GM18502 (cell line): ENCODE data around the gene CD109.
"Not testable (repeated sequence)": the region's sequence is repeated elsewhere in the genome, so short reads cannot be mapped to it uniquely, and the experiment has no call there.

Source experiments
- ATAC-seq: cut with Tn5 transposase; IDR thresholded peaks from one replicate; pipeline ENCODE4 v1.9.1; 2021; ENCODE audit warnings: mild to moderate bottlenecking; ENCODE audit not compliant: unreplicated experiment, poor library complexity

The CD109 gene

GRCh38 chr6:73769976-73770375, 74.0 kb downstream of the CD109 start:
- no peak for ATAC-seq

GRCh38 chr6:73774311-73774774, 78.3 kb downstream of the CD109 start:
- ATAC-seq = no peak

GRCh38 chr6:73779943-73780342, 83.9 kb downstream of the CD109 start:
- no peak for ATAC-seq

DNA sequence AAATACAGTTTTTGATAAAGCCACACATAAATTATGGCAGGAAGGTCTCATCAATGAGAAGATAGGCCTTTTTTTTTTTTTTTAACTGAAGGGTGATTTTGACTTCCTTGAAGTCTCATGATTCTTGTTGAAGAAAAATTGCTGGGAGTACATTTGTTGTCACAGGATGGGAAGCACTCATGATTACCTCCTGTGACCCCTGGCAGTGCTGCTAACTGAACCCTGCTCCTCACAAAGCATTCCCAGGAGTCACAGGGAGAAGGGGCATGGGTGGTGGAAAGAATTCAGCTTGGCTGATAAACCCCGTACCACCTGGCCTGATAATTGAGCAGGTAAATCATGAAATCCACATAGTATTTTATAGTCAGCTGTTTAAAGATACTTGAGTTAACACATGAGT, 86.9 kb downstream of the CD109 start:
- ATAC-seq = no peak

DNA sequence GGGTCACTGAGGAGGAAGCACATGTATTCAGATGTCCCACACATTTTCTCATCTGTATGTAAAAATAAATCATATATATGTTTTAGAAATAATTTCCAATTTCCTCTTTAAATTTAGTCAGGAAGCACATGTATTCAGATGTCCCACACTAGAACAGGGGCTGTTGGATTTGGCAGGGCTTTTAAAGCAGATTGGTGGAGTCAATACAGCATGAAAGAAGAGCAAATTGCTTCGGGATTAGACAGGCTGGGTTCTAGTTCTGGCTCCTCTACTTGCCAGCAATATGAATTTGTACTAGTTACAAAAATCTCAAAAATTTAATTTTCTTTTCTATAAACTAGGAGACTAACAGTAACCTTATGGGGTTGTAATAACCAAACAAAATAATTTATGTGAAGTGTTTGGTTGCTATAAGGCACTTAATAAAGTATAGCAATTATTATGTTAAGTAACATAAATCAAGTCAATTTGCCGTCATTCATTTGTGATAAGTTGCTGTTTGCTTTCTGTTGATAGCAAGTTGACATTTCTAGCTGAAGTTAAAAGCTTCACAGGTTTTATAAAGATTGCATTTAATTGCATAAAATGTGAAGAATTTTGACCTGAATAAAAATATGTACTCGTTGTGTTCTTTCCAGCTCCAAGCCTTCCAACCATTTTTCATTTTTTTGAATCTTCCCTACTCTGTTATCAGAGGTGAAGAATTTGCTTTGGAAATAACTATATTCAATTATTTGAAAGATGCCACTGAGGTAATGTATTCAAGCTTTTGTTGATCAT, 88.9 kb downstream of the CD109 start:
- no peak for ATAC-seq

DNA sequence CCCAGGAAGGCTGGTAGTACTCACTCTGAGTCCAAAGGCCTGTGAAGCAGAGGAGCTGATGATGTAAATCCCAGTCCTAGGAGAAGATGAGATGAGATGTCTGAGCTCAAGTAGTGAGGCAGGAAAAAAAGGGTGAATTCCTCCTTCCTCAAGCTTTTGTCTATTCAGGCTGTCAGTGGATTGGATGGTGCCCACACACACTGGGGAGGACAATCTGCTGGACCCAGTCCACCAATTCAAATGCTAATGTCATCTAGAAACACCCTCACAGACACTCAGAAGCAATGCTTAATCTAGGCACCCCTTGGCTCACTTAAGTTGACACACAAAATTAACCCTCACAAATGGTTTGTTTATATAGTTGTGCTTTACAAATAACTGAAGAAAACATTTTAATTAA, 94.6 kb downstream of the CD109 start:
- ATAC-seq = no peak

DNA sequence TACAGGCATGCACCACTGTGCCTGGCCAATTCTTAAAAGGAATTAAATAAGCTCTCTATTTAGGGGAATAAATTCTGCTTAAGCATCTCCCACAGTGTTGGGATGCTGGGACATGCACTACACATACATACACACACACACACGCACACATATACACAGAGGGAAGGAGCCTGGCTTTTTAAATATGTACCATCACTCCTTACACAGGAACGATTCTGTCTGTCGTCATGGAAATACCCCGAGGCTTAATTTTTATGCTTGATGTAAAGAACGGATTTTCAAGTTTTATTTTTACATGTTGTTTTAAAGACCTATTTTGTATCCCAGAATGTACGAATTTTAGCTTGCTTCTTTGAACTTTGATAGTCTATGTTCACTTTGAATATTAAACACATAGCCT, 95.3 kb downstream of the CD109 start:
- no peak for ATAC-seq

- no peak for ATAC-seq
Measured at GRCh38 chr6:73792738-73793137, 96.7 kb downstream of the CD109 start.

DNA sequence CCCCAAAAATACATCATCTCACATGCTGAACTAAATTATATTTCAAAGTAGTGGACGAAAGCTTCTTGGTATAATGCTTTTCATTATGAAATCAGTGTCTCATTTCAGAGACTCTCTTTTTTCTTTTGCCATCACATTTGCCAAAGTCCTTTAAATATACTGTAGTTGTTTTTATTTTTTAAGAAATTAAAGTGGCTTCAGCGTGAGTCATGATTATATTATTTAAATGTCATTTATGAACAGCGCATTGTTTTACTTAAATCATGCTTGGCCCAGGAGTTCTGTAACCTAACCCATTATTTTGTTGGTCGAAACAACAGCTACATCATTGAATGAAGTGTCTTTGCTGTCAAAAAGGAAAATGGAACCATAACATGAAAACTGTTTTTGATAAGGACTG, 100.9 kb downstream of the CD109 start:
- no peak for ATAC-seq

GRCh38 chr6:73797861-73798260, 101.9 kb downstream of the CD109 start:
- no peak for ATAC-seq

DNA sequence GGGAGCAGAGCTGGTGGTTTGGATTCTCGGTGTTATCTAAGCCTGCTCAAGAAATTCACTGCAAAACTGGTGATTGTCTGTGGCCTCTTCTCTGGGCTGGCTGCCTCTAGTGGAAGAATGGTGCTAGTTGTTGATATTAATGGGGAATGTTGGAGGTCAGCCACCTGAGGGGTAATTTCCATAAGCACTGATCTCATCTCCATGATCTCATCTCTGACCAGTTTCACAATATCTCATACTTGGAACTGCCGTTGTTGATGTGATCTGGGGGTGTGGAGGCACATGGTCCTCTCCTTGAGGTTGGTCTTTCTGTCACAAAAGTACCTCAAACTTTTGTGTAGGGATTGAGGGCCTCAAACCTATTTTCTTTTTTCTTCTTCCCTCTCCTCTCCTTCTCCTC, 102.6 kb downstream of the CD109 start:
- ATAC-seq = peak; percentile 90

GRCh38 chr6:73800997-73801396, 105.0 kb downstream of the CD109 start:
- no peak for ATAC-seq

DNA sequence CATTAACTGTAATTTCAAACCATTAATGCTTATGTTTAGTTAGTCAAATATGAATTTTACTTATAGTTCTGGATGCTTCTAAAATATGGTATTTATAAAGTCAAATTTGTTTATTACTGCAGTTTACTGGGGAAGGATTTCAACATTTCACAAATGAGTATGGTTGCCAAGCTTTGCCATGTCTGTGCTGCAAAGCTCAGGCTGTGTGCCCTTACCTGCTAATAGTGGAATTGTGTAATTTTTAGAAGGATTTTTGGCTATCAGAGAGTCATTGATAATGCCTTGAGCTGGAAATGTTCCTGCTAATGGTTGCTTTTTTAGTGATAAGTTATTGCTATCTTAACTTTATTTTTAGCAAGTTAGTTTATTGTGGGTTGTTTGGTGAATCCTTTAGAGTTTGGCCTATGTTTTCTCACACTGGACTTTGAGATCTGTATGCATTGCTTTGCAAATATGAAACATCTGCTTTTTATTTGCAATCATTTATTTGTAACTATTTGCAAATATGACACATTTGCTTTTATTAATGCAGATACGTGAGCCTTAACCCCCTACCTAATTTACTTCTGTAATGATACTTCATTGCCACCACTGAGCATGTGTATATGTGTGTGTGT, 105.8 kb downstream of the CD109 start:
- no peak for ATAC-seq

- no peak for ATAC-seq
Measured at GRCh38 chr6:73802366-73802765, 106.4 kb downstream of the CD109 start.

- ATAC-seq = no peak
Measured at GRCh38 chr6:73803562-73804241, 107.7 kb downstream of the CD109 start.

DNA sequence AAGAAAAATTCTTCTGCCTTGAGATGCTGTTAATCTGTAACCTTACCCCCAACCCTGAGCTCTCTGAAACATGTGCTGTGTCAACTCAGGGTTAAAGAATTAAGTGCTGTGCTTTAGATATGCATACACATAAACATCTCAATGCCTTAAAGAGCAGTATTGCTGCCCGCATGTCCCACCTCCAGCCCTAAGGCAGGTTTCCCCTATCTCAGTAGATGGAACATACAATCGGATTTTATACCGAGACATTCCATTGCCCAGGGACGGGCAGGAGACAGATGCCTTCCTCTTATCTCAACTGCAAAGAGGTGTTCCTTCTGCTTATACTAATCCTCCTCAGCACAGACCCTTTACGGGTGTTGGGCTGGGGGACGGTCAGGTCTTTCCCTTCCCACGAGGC, 109.2 kb downstream of the CD109 start:
- ATAC-seq = not testable (repeated sequence)

- not testable (repeated sequence) for ATAC-seq
Measured at GRCh38 chr6:73805982-73806381, 110.0 kb downstream of the CD109 start.

- ATAC-seq = no peak
Measured at GRCh38 chr6:73811706-73812105, 115.7 kb downstream of the CD109 start.

DNA sequence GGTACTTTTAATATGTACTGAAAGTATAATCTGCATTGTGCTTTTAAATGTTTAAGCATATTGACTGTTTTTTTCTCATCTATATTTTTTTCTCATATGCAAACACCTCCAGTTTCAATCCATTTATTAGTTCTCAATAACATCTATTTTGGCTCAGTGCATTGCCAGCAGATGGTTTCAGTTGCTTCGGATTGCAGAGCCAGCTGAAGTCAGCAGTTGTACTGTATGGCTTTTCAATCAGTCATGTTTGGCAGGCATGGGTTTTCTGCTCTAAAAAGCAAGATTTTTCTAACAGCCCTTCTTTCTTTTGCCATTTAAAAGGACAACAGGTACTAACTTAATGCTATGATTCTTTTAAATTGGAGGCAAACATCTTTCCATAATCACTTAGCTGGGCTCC, 121.2 kb downstream of the CD109 start:
- no peak for ATAC-seq

DNA sequence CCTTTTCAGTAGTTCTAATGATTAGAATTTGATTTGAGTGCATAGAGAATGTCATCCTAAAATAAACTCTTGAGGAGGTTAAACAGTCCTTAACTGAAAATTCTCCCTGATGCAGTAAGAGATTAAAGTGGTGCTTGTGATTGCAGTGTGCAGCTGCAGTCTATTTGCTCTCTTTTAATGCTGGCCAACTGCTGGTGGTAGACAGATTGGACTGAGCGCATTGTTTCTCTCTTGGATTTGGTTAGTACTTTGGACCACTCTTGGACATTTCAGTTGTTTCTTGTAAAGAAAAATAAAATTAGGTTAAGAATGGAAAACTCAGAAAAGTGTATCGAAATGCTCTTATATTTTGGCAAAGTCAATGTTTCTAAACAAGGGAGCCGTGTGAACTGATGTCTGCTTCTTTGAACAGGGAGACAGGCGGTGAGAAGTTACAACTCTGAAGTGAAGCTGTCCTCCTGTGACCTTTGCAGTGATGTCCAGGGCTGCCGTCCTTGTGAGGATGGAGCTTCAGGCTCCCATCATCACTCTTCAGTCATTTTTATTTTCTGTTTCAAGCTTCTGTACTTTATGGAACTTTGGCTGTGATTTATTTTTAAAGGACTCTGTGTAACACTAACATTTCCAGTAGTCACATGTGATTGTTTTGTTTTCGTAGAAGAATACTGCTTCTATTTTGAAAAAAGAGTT, 127.2 kb downstream of the CD109 start:
- no peak for ATAC-seq

GRCh38 chr6:73823832-73824231, 127.8 kb downstream of the CD109 start:
- ATAC-seq = no peak
